CD14-positive monocyte (primary cell): ENCODE measurements around the gene CERS2. TPM values are rescaled to one million over a fixed set of nuclear protein-coding genes. Genes with fewer than 3 reads are reported as not detected.

ENCODE experiments used
- DNase-seq, 3 donors: peaks; one replicate each; pipeline ENCODE4 v3.0.0-alpha.2; 2011 to 2022
- H2AFZ ChIP-seq: 2 replicates; pipeline ENCODE4 v1.6.0; 2012; ENCODE audit warnings: mild to moderate bottlenecking, low read depth, low read length, inconsistent platforms; ENCODE audit not compliant: insufficient read depth, poor library complexity, severe bottlenecking
- H3K27ac ChIP-seq, 2 donors: 1 replicate in 1 of 2; 2 replicates in 1 of 2; pipeline ENCODE4 v1.5.1; 2012 to 2013; ENCODE audit warnings: low read length in 2 of 2, control low read depth in 1 of 2, inconsistent platforms in 1 of 2, low read depth in 1 of 2, mild to moderate bottlenecking in 1 of 2
- H3K27me3 ChIP-seq, 2 donors: one replicate each; pipeline versions ENCODE4 v1.6.0 to v1.6.1; 2011 to 2013; ENCODE audit warnings: low read length in 2 of 2; ENCODE audit not compliant: control insufficient read depth in 2 of 2, insufficient read depth in 2 of 2
- H3K36me3 ChIP-seq, 2 donors: replicated peaks in 1 of 2; 1 replicate in 1 of 2; 2 replicates in 1 of 2; pipeline versions ENCODE4 v1.5.1 to v1.6.1; 2012 to 2013; ENCODE audit warnings: low read length in 2 of 2, control low read depth in 1 of 2, inconsistent platforms in 1 of 2, mild to moderate bottlenecking in 1 of 2; ENCODE audit not compliant: insufficient read depth in 2 of 2, control insufficient read depth in 1 of 2
- H3K4me1 ChIP-seq, 2 donors: 1 replicate in 1 of 2; 2 replicates in 1 of 2; pipeline versions ENCODE4 v1.5.1 to v1.6.1; 2012 to 2013; ENCODE audit warnings: low read length in 2 of 2, control low read depth in 1 of 2, inconsistent platforms in 1 of 2, mild to moderate bottlenecking in 1 of 2, moderate library complexity in 1 of 2; ENCODE audit not compliant: insufficient read depth in 2 of 2, control insufficient read depth in 1 of 2
- H3K4me2 ChIP-seq: replicated peaks from 2 replicates; pipeline ENCODE3; 2012; ENCODE audit warnings: low read length, moderate library complexity, mild to moderate bottlenecking; ENCODE audit not compliant: poor library complexity, severe bottlenecking; ENCODE audit errors: extremely low read depth
- H3K4me3 ChIP-seq, 3 experiments: fragments of 200-600 bp in 1 of 3; sonication (generic) in 1 of 3; replicated peaks in 1 of 3; 1 replicate in 2 of 3; 2 replicates in 1 of 3; pipeline ENCODE4 v1.5.1; 2011 to 2013; ENCODE audit warnings: low read length in 3 of 3, mild to moderate bottlenecking in 3 of 3, control low read depth in 2 of 3, low read depth in 2 of 3, inconsistent platforms in 1 of 3, moderate library complexity in 1 of 3
- H3K79me2 ChIP-seq: 2 replicates; pipeline ENCODE4 v1.6.0; 2012; ENCODE audit warnings: mild to moderate bottlenecking, control low read depth, inconsistent platforms, low read length, moderate library complexity; ENCODE audit not compliant: insufficient read depth
- H3K9ac ChIP-seq: 2 replicates; pipeline ENCODE4 v1.6.0; 2017; ENCODE audit warnings: low read length, mild to moderate bottlenecking; ENCODE audit not compliant: insufficient read depth, poor library complexity, severe bottlenecking
- H3K9me3 ChIP-seq, 2 donors: replicated peaks in 1 of 2; 1 replicate in 1 of 2; 2 replicates in 1 of 2; pipeline versions ENCODE4 v1.5.1 to v1.6.1; 2012 to 2013; ENCODE audit warnings: low read length in 2 of 2, control low read depth in 1 of 2; ENCODE audit not compliant: control insufficient read depth in 1 of 2, insufficient read depth in 1 of 2
- H4K20me1 ChIP-seq: 2 replicates; pipeline ENCODE4 v1.6.0; 2012; ENCODE audit warnings: mild to moderate bottlenecking, low read length, control low read depth, moderate library complexity; ENCODE audit not compliant: insufficient read depth
- H3K27ac Mint-ChIP-seq, 7 donors: one replicate each; pipeline ENCODE4 v1.8.0; 2020; ENCODE audit warnings: mild to moderate bottlenecking in 7 of 7, mixed read lengths in 7 of 7, moderate library complexity in 6 of 7, inconsistent platforms in 2 of 7
- H3K27me3 Mint-ChIP-seq, 3 donors: one replicate each; pipeline ENCODE4 v1.8.0; 2021 to 2022; ENCODE audit warnings: low read depth in 3 of 3, mild to moderate bottlenecking in 3 of 3, mixed read lengths in 3 of 3, moderate library complexity in 3 of 3, inconsistent platforms in 1 of 3
- H3K36me3 Mint-ChIP-seq, 2 donors: one replicate each; pipeline ENCODE4 v1.8.0; 2020; ENCODE audit warnings: mixed read lengths in 2 of 2, inconsistent platforms in 1 of 2, mild to moderate bottlenecking in 1 of 2
- H3K4me1 Mint-ChIP-seq: one replicate; pipeline ENCODE4 v1.8.0; 2020; ENCODE audit warnings: mild to moderate bottlenecking, mixed read lengths
- H3K4me3 Mint-ChIP-seq, 2 donors: one replicate each; pipeline ENCODE4 v1.8.0; 2020; ENCODE audit warnings: mild to moderate bottlenecking in 2 of 2, mixed read lengths in 2 of 2, moderate library complexity in 1 of 2
- H3K9me3 Mint-ChIP-seq, 7 donors: one replicate each; pipeline ENCODE4 v1.8.0; 2020 to 2022; ENCODE audit warnings: mixed read lengths in 7 of 7, mild to moderate bottlenecking in 6 of 7, moderate library complexity in 6 of 7, inconsistent platforms in 2 of 7
- CTCF ChIP-seq: fragments of 200-600 bp; IDR thresholded peaks from one replicate; pipeline ENCODE4 v1.8.0; 2022; ENCODE audit warnings: antibody characterized with exemption, mild to moderate bottlenecking
- WGBS: methylation state at CpG from one replicate; pipeline ENCODE4 v1.1.5; 2013; ENCODE audit warnings: missing lambda C conversion rate; ENCODE audit not compliant: insufficient coverage; 5-methylcytosine and 5-hydroxymethylcytosine counted together
- intact Hi-C, 2 donors: fragments of 100-400 bp; cut with micrococcal nuclease; formaldehyde crosslinking; loops; one replicate each; pipeline versions ENCODE4 v1.15.0 to v1.15.1; 2023
- polyA plus RNA-seq, 3 donors: library from polyadenylated mRNA; depleted of rRNA in 1 of 3; unstranded in 2 of 3; stranded (reverse) in 1 of 3; fragments of 300-500 nt in 2 of 3; fragments of >200 nt in 1 of 3; fragmentation: Illumina TruSeq in 2 of 3; gene quantifications; 1 replicate in 2 of 3; 2 replicates in 1 of 3; pipeline ENCODE4 v1.2.3, GENCODE V29; 2012 to 2021

The CERS2 gene
- polyA plus RNA-seq, 3 donors = 152 to 224 (median 200) TPM

GRCh38 chr1:150997949-150998348, 23.3 kb upstream of the CERS2 start:
- Histone ChIP-seq H3K27me3 (no peaks in the 10 kb centered on the region), H3K9ac (no peak overlapping the region), H3K79me2 (peaks cover 23% of the 10 kb centered on the region), H3K9me3 (no peaks in the 10 kb centered on the region), H3K4me3 (no peak overlapping the region), H3K4me1 (peaks cover 42% of the 10 kb centered on the region in 2 donors), H3K36me3 (peaks cover 28 to 52% of the 10 kb centered on the region in 2 donors), H2AFZ (no peak overlapping the region), H3K27ac (no peak overlapping the region), H4K20me1 (peaks cover 23% of the 10 kb centered on the region), H3K4me2 (no peak overlapping the region)
- Mint-ChIP-seq H3K4me1 (peaks cover 47% of the 10 kb centered on the region), H3K36me3 (peaks cover 57 to 67% of the 10 kb centered on the region in 2 donors), H3K27ac (no peak overlapping the region), H3K4me3 (no peak overlapping the region), H3K27me3 (peaks cover 2 to 3% (median 2%) of the 10 kb centered on the region in 3 donors), H3K9me3 (peaks cover 0 to 3% (median 0%) of the 10 kb centered on the region in 7 donors)
- no peak for TF ChIP-seq CTCF
- WGBS = 94% methylated on average over 3 of the region's 5 CpGs
- intact Hi-C loops = loop anchor here in 1 of 2 donors (5.0 kb wide), 1 partner anchor 236 kb away; no protein-coding TSS in a partner anchor
- no peak for DNase-seq

GRCh38 chr1:150997126-150997872, 22.7 kb upstream of the CERS2 start:
- H3K4me2 ChIP-seq = no peak overlapping the region
- 95% methylated on average over 19 of the region's 20 CpGs for WGBS
- Mint-ChIP-seq H3K36me3 (peaks cover 57 to 63% of the 10 kb centered on the region in 2 donors), H3K4me1 (peaks cover 41% of the 10 kb centered on the region), H3K27ac (peak overlapping the region in 3 of 7 donors; percentile 50 to 64 (median 56)), H3K27me3 (peaks cover 2 to 3% (median 2%) of the 10 kb centered on the region in 3 donors), H3K4me3 (no peak overlapping the region), H3K9me3 (peaks cover 0 to 3% (median 0%) of the 10 kb centered on the region in 7 donors)
- H3K27ac ChIP-seq = no peak overlapping the region
- TF ChIP-seq CTCF = no peak
- intact Hi-C loops = loop anchor here in 1 of 2 donors (5.0 kb wide), 1 partner anchor 235 kb away; no protein-coding TSS in a partner anchor
- H3K4me1 ChIP-seq = peaks cover 36% of the 10 kb centered on the region in 2 donors
- peaks cover 17% of the 10 kb centered on the region for H3K79me2 ChIP-seq
- H3K36me3 ChIP-seq = peaks cover 28 to 52% of the 10 kb centered on the region in 2 donors
- H3K9ac ChIP-seq = no peak overlapping the region
- H3K4me3 ChIP-seq = no peak overlapping the region
- H3K27me3 ChIP-seq = no peaks in the 10 kb centered on the region
- DNase-seq = no peak
- H4K20me1 ChIP-seq = peaks cover 21% of the 10 kb centered on the region
- no peaks in the 10 kb centered on the region for H3K9me3 ChIP-seq
- H2AFZ ChIP-seq = no peak overlapping the region
